GM18505 (cell line): ENCODE measurements around the gene P2RX1.
A peak's percentile ranks its signal among the peaks of the same experiment; 100 is the strongest.

Source experiments
- ATAC-seq: cut with Tn5 transposase; IDR thresholded peaks from one replicate; pipeline ENCODE4 v1.9.1; 2021; ENCODE audit not compliant: unreplicated experiment
- POLR2A ChIP-seq: IDR thresholded peaks from 4 replicates; pipeline ENCODE4 v1.6.1; 2011; ENCODE audit warnings: borderline replicate concordance; ENCODE audit not compliant: insufficient read depth, insufficient read length; ENCODE audit errors: extremely low read depth

P2RX1 gene

DNA sequence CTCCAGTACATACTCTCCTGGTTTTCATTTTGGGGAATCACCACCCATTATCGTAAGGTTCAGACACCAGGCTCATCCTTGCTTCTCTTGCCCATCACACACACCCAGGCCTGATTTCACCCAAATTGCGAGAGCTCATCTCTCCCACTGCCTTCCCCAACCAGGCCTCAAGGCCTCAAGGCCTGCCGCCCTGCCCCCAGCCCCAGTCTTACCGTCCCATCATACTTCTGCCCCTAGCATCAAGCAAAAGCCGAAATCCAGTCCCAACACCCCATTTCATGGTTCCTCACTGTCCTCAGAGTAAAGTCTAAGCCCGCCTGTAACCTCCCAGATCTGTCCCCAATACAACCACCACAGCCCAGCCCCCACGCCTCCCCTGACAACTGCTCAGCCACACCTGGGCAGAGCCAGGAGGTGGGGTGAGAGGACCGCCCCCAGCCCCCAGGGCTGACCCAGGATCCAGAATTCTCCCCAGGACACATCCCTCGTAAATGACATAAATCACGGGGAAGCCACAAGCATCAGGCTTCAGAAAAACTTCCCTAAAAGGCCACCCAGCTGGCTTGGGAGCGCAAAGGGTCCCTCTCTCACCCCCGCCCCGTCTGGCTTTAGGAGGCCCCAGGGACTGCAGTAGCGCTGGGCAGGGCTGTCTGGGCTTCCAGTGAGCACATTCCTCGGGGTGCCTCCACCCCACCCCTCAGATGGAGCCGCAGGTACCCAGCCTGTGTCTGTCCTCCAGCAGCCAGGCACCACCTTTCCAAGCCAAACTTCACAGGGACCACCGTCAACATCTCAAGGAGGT lies 9.6 kb upstream of the P2RX1 start:
- ATAC-seq, result no peak
- no peak for TF ChIP-seq POLR2A

DNA sequence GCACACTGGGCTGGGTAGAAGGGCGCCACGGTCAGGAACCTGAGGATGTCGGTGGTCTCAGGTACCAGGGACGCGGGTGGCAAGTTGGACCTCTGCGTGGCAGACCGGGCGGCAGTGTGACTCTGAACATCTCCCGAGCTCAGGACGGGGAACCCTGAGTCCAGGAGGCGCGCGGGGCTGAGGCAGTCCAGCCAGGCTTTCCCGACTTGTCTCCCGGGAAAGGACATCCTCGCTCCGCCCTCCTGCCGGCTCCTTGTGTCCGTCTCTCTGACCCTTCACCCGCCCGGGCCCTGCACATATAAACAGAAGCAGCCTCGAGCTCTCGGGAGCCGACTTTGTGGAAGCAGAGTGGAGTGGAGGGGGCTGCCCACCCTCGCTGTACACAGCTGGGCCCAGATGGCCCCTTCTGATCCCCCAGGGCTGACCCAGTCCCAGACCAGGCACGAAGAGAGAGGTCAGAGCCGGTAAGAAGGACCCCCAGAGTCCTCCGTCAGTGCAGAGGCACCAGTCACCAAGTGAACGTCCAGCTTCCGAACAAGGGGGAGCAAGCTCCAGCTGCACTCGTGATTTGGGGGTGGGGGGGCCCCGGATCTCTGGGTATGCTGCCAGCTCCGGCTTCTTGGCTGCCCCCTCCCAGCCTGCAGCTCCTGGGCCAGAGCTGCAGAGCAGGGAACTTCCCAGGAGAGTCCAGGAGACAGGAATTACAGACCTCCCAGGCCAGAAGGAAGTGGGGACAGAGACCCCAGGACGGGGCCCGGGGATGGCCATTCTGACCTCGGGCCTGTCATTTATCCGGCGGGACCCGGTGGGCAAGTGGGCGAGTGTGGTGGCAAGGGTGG lies 8.5 kb upstream of the P2RX1 start:
- ATAC-seq, result no peak
- TF ChIP-seq POLR2A, result no peak

DNA sequence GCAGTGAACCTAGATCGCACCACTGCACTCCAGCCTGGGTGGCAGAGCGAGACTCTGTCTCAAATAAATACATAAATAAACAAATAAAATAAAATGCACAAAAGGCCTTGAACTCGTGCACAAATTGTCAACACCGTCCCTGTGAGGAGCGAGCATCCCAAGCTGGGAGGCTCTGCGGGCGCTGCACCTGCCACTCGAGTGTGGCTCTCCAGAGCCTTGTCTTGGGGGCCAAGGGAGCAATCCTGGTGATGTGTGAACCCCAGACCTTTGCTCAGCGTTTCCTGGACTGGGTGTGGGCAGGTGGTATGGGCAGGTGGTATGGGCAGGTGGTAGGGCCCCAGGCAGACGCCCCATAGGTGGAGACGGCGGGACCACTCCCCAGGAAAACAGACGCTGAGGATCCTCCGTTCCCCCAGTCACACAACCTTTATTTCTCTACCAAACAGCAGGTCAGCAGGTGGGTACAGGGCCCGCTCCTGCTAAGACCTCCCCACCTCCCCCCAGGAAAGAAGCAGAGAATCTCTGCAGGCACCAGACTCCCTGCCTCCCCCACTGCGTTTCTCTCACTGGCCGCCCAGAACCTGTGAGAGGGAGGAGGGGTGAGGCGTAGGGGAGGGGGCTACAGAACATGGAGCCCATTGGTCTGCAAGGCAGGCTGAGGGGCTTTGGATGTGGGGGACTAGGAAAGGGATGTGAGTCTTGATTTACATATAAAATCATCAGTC lies 7.4 kb upstream of the P2RX1 start:
- TF ChIP-seq POLR2A, result no peak
- no peak for ATAC-seq

DNA sequence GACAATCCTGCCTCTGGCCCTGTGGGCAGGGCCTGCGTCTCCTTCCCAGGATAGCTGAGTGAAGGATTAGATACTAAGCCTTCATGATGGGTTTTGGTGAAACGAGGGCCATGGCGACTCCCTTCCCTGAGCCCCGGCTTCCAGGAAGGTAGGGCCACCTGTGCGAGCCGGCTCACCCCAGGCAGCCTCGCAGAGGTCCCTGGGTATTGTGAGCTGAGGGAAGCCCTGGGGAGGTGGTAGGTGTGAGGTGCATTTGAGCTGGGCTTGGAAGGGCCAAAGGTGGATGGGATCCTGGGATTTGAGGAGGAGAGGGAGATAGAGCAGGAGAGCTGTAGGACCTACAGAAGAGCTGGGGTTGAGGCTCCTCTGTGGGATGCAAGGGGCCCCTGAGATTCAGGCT lies 6.5 kb upstream of the P2RX1 start:
- TF ChIP-seq POLR2A, result no peak
- ATAC-seq, result no peak

DNA sequence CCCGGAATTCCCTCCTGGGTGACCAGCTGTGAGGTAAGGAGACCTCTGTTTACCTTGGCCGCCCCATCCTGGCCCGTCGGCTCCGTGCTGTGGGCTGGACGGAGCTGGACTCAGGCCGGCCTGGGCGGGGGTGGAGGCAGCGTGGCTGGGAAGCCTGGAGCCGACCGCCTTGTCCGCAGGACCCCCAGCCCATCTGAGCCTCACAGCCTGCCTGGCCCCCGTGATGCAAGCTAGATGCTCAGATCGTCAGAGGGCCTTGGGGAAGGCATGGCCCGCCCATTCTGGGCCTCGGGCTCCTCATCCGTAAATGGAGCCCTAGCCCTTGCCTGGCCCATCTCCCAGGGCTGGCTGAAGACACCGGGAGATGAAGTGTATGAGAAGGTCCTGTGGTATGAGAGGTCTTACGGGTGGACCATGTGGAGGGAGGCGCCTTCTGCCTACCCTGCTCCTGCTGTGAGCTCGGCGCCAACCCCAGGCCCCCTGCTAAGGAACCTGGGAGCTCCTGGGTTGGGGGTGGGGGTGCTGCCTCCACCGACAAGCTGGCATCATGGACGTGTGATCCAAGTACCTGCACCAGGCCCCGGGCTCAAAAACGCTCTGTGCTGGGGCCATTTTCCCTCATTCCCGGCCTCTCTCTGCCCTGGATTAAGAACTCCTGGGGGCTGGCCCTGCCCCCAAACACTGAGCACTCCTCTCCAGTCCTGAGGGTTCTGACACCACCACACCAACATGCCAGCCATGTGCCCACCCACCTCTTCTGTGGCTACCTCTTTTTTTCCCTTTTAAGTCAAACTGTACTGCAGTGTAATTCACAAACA lies 5.4 kb upstream of the P2RX1 start:
- TF ChIP-seq POLR2A, result no peak
- ATAC-seq, result no peak

DNA sequence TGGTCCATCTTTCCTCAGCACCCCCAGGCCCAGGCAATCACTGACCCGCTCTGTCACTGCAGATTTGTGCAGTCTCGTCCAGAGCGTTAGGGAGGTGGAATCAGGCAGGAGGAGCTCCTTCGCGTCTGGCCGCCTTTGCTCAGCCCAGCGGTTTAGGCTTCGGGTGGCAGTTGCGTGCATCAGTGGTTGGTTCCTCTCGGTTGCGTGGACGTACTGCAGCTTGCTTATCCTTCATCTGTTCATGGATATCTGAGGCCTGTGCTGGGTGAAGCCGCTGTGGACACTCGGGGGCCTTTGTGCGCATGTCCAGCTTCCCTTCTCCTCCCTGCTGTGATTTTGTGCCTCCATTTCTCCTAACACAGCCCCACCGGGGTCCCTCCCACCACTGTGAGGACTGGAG lies 4.7 kb upstream of the P2RX1 start:
- TF ChIP-seq POLR2A, result no peak
- no peak for ATAC-seq

DNA sequence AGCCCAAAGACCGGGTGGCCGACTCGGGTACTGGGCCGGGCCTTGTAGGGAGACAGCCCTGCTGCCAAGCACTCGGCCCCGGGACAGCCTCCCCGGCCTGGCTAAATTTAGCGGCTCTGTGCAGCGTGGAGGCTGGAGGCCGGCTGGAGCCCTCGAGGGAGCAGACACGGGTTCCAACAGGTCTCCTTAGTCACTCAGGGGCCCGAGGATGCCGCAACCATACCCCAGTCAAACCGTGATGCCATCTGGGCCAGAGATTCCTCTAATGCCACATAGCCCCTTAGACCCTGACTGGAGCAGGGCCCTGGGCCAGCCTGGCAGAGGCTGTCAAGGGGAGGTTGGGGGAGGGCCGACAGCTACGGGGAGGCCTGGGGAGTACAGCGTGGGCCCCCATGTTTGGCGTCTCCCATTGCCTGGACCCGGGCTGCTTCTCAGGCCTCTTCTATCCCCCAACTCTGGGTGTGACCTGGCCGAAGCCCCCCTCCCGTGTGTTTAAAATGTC lies 2.9 kb upstream of the P2RX1 start:
- ATAC-seq, result no peak
- no peak for TF ChIP-seq POLR2A

DNA sequence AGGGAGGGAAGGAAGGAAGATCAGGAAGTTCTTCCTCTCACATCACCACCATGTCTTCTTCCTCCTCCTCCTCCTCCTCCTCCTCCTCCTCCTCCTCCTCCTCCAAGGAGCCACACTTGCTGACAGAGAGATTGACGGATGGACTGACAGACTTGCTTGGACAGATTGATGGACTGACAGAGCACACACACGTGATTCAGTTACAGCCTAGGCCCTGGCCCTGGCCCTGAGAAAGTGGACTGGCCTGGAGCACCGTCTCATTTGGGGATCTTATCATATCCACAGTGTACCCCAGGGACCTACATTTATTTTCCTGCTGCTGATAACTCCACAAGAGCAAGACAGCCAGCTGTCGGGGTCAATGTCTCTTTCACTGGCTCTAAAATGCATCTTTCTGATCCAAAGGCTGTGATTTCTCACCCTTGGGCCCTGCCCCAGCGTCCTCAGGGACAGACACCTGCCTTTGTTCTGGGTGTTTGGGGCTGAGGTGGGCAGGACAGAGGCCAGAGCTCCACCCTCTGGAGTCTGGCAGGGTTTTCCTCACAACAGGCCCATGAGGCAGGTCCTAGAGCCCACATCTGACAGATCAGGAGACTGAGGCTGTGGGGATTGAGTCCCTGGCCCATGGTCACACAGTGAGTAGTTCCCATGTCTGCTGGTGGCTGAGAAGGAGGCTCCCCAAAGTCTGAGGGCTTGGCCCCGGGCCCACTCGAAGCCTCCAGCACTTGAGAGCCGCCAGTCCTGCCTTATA lies 2.3 kb upstream of the P2RX1 start:
- no peak for ATAC-seq
- TF ChIP-seq POLR2A, result no peak

DNA sequence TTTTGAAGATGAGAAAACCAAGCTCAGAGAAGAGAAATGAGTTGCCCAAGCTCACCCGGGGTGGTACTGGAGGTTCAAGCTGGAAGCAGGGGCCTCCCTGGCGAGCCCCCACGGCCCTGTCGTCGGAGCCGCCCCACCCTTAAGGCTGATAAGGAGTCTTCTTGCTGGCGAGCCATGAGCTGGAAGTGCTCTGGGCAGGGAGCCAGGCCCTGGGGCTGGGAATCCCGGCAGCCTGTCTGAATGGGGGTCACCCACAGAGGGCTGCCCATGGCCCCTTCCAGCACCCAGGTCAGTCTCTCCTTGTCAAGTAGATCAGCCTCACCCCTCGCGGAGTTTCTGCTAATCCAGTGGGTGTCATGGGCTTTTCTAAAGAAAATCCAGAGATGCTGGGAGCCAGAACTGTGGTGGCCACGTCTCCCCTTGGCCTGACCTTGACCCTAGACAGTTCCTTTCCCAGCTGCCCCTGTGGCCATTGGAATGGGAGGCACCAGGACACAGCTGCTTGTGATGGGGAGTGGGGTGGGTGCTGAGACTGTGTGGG lies 1.2 kb upstream of the P2RX1 start:
- ATAC-seq, result no peak
- no peak for TF ChIP-seq POLR2A

DNA sequence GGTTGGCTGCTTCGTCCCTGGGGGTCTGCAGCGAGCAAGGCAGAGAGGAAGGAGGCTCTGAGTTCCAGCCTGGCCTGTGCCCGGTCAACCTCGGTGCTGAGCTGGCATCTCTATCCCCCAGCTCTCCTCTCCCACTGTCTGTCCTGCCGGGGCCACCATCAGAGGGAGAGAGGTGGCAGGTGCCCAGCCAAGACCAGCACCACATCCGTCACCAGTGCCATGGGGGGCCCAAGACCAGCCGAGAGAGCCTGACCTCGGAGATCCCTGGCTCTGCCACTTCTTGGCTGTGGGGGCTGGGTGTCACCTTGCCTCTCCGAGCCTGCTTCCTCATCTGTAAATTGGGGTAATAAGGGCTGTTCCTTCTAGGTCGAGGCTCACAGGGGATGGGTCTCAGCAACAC lies 560 bp upstream of the P2RX1 start:
- TF ChIP-seq POLR2A, result no peak
- no peak for ATAC-seq

DNA sequence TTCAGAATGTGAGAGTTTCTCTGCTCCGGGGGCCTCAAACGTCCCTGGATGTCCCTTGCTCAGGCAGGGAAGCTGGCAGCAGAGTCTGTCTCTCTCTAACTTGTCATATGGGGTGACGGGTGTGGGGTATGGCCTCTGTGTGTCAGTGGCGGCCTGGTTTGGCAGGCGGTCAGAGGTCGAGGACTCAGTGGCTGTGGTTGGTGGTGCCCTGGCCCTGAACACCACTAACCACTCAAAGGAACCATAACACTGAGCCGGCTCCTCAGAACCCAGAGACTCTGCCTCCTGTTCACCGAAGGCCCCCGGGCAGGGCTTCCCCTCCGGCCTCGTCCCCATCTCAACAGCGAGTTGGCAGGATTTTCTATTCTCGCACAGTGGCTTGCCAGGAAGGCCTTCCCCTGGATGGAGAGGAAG lies 677 bp downstream of the P2RX1 start:
- ATAC-seq, result no peak
- TF ChIP-seq POLR2A, result no peak

DNA sequence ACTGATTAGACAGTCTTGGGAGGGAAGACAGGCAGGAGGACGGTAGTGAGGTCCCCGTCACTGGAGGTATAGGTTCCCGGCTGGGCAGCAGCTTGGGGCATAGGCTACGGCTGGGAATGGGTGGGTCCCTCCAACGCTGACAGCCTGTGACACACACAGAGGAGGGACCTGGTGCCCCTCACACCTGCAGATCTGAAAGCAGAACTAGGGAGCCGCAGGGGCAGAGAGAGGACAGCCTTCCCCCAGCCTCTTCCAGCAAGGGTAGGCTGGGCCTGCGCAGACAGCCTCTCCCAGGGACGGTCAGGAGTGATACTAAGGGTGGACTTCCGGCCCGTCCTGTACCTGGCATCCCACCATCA lies 2.0 kb downstream of the P2RX1 start:
- peak; percentile 50 for TF ChIP-seq POLR2A
- peak; percentile 35 for ATAC-seq
